ENCODE measurements around the gene PACSIN2. TPM values are rescaled to one million over a fixed set of nuclear protein-coding genes. Genes with fewer than 3 reads are reported as not detected.

The PACSIN2 gene
- total and polyA plus RNA-seq, 2 of the 13 experiments (the other 11 are each of a cell fraction or from before 2014, with no cell fraction given), result 54.1 to 68.8 TPM

DNA sequence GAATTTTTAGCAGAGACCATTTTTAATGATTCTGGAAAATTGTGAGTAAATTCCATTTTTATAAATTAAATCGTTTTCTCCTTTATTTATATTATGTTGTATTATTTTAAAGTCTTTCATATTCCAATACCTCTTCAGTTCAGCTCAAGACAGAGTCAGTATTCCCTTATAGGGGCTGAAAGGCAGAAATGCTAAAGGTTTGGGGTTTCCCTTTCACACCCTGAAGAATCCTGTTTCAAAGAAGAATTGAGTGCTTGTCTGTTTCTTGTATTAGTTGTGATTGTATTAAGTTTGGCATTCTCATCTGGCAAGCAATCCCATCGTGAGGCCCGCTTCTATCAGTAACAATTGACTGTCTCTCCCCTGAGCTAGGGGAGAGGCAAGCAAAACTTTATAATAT is 57.4 kb downstream of the PACSIN2 start (continued):
- TF ChIP-seq, protein P1, sequence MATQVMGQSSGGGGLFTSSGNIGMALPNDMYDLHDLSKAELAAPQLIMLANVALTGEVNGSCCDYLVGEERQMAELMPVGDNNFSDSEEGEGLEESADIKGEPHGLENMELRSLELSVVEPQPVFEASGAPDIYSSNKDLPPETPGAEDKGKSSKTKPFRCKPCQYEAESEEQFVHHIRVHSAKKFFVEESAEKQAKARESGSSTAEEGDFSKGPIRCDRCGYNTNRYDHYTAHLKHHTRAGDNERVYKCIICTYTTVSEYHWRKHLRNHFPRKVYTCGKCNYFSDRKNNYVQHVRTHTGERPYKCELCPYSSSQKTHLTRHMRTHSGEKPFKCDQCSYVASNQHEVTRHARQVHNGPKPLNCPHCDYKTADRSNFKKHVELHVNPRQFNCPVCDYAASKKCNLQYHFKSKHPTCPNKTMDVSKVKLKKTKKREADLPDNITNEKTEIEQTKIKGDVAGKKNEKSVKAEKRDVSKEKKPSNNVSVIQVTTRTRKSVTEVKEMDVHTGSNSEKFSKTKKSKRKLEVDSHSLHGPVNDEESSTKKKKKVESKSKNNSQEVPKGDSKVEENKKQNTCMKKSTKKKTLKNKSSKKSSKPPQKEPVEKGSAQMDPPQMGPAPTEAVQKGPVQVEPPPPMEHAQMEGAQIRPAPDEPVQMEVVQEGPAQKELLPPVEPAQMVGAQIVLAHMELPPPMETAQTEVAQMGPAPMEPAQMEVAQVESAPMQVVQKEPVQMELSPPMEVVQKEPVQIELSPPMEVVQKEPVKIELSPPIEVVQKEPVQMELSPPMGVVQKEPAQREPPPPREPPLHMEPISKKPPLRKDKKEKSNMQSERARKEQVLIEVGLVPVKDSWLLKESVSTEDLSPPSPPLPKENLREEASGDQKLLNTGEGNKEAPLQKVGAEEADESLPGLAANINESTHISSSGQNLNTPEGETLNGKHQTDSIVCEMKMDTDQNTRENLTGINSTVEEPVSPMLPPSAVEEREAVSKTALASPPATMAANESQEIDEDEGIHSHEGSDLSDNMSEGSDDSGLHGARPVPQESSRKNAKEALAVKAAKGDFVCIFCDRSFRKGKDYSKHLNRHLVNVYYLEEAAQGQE (IDR thresholded peaks at IDR 0.05; ENCODE audit: borderline replicate concordance in 1 of 2, low read depth in 1 of 2, low read length in 2 of 2), result no peak

DNA sequence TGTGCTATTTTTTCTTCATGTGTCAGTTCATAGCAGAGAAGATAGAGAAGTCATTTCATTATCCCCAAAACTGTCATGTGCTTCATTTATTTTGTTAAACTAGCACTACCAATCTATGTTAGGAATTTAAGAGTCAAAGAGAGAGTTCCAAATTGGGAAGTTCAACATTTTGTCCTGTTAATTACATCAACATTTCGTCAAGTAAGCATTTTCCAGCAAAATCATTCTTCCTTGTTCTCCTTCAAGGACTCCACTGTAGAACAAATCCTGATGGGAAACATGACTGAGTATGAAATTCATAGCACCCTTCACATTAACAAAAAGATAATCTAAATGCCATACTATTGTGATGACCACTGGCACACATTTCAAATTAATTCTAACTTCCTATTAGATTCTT is 59.1 kb downstream of the PACSIN2 start:
- H3K27ac ChIP-seq (ENCODE audit: extremely low read length, insufficient read depth, low read length), result no peak overlapping the region
- FAIRE-seq (no peak), ATAC-seq (no peak), DNase-seq (ENCODE audit: low spot score) (no peak)
- no peak overlapping the region for H3K4me2 ChIP-seq (ENCODE audit: low read depth, low read length)
- no peaks in the 10 kb centered on the region for H3K9me3 ChIP-seq (ENCODE audit: low read length)
- TF ChIP-seq ZNF446 (CRISPR knock-in tag; IDR thresholded peaks at IDR 0.05) (no peak), MAFK (conservative IDR thresholded peaks at IDR 0.05 in 1 of 2, IDR thresholded peaks at IDR 0.05 in 1 of 2; ENCODE audit: low read length in 2 of 2) (peak; percentile 96), MAFF (IDR thresholded peaks at IDR 0.05; ENCODE audit: low read depth, low read length) (peak; percentile 97), ZFP82 (CRISPR knock-in tag; IDR thresholded peaks at IDR 0.05; ENCODE audit: borderline replicate concordance) (0 out of 2 replicates have a peak, but pooled peaks have one; percentile 48)
- H4K20me1 ChIP-seq (ENCODE audit: insufficient read depth, low read length), result no peaks in the 10 kb centered on the region; the same call in 1 of the 2 replicates
- H3K79me2 ChIP-seq (ENCODE audit: insufficient read depth, low read length), result peaks cover 96% of the 10 kb centered on the region
- no peak overlapping the region for H3K9ac ChIP-seq (ENCODE audit: insufficient read depth, low read depth, low read length)
- peaks cover 4 to 14% of the 10 kb centered on the region in 2 experiments; a peak in 4 of 5 replicates for H3K36me3 ChIP-seq (replicated peaks in 1 of 2; ENCODE audit: control insufficient read depth in 1 of 2, insufficient read depth in 2 of 2, low read length in 2 of 2)
- H3K27me3 ChIP-seq (ENCODE audit: control insufficient read depth in 1 of 2, insufficient read depth in 2 of 2, low read length in 2 of 2), result no peaks in the 10 kb centered on the region
- ChIA-PET CTCF (ENCODE audit: low intra/inter-chr PET ratio, low total read pairs) (no interaction called here), POLR2A (no interaction called here)
- H2AFZ ChIP-seq (ENCODE audit: low read length), result no peak overlapping the region
- intact Hi-C loops (cut with micrococcal nuclease; ENCODE audit: unreplicated experiment), result loop anchor here (5.0 kb wide), 1 partner anchor 44 kb away; no protein-coding TSS in a partner anchor
- H3K4me1 ChIP-seq (ENCODE audit: insufficient read depth, low read length), result peaks cover 87% of the 10 kb centered on the region
- H3K4me3 ChIP-seq (replicated peaks in 1 of 3; ENCODE audit: insufficient read depth in 1 of 3, low read depth in 2 of 3, low read length in 3 of 3), result no peak overlapping the region
- no TSS peak for BruUV-seq (replicated peaks)
- WGBS (ENCODE audit: low lambda C conversion rate), result 95% methylated on average over 1 of the region's 1 CpG
- in situ Hi-C loops (cut with HindIII; ENCODE audit: extremely low pct_ligation_motif_present, low pct_unique_long_range_greater_than_20kb), result no loop called here
